Breast epithelium (tissue), 3 donors: ENCODE measurements around the gene SLC46A3.

ENCODE experiments used
- POLR2A ChIP-seq: fragments of 450-650 bp; IDR thresholded peaks from one replicate; pipeline ENCODE4 v1.6.1; 2016; ENCODE audit warnings: antibody characterized with exemption, mild to moderate bottlenecking, moderate library complexity
- TF ChIP-seq, protein P1 (sequence below), 3 donors: fragments of 450-650 bp; IDR thresholded peaks; one replicate each; pipeline ENCODE4 v1.5.1; 2016 to 2017; ENCODE audit warnings: antibody characterized with exemption in 3 of 3, mild to moderate bottlenecking in 3 of 3, moderate library complexity in 3 of 3

DNA sequence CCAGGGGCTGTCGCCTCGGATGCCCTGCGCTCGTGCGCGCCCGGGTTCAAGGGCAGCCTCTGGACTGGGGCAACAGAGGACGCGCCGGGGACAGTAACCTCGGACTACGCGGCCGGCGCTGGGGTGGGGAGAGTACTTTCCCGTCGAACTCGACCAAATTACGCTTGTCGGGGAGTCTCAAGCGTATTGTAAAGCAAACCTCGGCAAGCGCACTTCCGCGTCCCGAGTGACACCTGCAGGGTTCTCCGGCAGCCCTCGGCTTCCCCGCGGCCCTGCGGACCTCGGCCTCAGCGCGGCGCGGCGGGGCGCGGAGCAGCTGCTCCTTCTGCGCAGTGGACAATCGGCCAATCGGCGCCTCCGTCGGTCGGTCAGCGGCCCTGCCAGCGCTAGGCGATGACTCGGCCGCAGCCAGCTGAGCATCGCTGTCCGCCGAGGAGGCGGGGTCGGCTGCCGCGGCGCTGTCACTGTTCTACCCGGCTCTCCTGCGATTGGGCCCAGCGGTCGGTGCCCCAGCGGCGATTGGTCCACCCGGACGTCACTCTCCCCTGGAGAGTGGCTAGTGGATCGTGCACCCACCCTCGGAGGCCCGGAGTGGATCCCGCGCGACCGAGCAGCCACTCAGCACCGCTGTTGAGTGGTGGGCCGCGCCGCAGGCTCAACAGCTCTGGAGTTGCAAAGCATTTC is at the start of gene SLC46A3:
- TF ChIP-seq, protein P1, sequence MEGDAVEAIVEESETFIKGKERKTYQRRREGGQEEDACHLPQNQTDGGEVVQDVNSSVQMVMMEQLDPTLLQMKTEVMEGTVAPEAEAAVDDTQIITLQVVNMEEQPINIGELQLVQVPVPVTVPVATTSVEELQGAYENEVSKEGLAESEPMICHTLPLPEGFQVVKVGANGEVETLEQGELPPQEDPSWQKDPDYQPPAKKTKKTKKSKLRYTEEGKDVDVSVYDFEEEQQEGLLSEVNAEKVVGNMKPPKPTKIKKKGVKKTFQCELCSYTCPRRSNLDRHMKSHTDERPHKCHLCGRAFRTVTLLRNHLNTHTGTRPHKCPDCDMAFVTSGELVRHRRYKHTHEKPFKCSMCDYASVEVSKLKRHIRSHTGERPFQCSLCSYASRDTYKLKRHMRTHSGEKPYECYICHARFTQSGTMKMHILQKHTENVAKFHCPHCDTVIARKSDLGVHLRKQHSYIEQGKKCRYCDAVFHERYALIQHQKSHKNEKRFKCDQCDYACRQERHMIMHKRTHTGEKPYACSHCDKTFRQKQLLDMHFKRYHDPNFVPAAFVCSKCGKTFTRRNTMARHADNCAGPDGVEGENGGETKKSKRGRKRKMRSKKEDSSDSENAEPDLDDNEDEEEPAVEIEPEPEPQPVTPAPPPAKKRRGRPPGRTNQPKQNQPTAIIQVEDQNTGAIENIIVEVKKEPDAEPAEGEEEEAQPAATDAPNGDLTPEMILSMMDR (IDR thresholded peaks at IDR 0.05) = no peak
- peak; percentile 11 for TF ChIP-seq POLR2A
